Measurements from ENCODE around the gene POLR3E.
A peak's percentile ranks its signal among the peaks of the same experiment; 100 is the strongest.
"Not testable (repeated sequence)": the region's sequence is repeated elsewhere in the genome, so short reads cannot be mapped to it uniquely, and the experiment has no call there.

The POLR3E gene

GRCh38 chr16:22291020-22291419 is 6.2 kb upstream of the POLR3E start:
- FAIRE-seq (no peak), DNase-seq (ENCODE audit: insufficient read length, low spot score) (no peak)

GRCh38 chr16:22291860-22292318 is 5.3 kb upstream of the POLR3E start:
- DNase-seq (ENCODE audit: insufficient read length, low spot score), result no peak
- FAIRE-seq, result no peak

GRCh38 chr16:22292320-22292719 is 4.9 kb upstream of the POLR3E start:
- no peak for FAIRE-seq
- no peak for DNase-seq (ENCODE audit: insufficient read length, low spot score)

GRCh38 chr16:22293137-22294106 is 3.8 kb upstream of the POLR3E start:
- DNase-seq (ENCODE audit: insufficient read length, low spot score) (no peak), FAIRE-seq (no peak)

GRCh38 chr16:22296225-22297113 is 740 bp upstream of the POLR3E start:
- DNase-seq (ENCODE audit: insufficient read length, low spot score), result no peak
- FAIRE-seq, result peak; percentile 77

GRCh38 chr16:22297871-22298733 is 893 bp downstream of the POLR3E start:
- DNase-seq (ENCODE audit: insufficient read length, low spot score) (peak; percentile 57), FAIRE-seq (peak; percentile 68)

GRCh38 chr16:22299036-22299435 is 1.8 kb downstream of the POLR3E start:
- FAIRE-seq (no peak), DNase-seq (ENCODE audit: insufficient read length, low spot score) (no peak)

- peak; percentile 30 for DNase-seq (ENCODE audit: insufficient read length, low spot score)
- no peak for FAIRE-seq
Measured at GRCh38 chr16:22300427-22301071, 3.3 kb downstream of the POLR3E start.

GRCh38 chr16:22301423-22301822 is 4.2 kb downstream of the POLR3E start:
- FAIRE-seq; DNase-seq (ENCODE audit: insufficient read length, low spot score): not testable (repeated sequence)

- no peak for DNase-seq (ENCODE audit: insufficient read length, low spot score)
- FAIRE-seq, result no peak
Measured at GRCh38 chr16:22302776-22303363, 5.7 kb downstream of the POLR3E start.

GRCh38 chr16:22304411-22304810 is 7.2 kb downstream of the POLR3E start:
- no peak for FAIRE-seq
- DNase-seq (ENCODE audit: insufficient read length, low spot score), result no peak

GRCh38 chr16:22306788-22307187 is 9.6 kb downstream of the POLR3E start:
- DNase-seq (ENCODE audit: insufficient read length, low spot score), result no peak
- FAIRE-seq, result no peak

GRCh38 chr16:22307838-22308237 is 10.6 kb downstream of the POLR3E start:
- no peak for FAIRE-seq
- no peak for DNase-seq (ENCODE audit: insufficient read length, low spot score)

GRCh38 chr16:22308824-22309520 is 11.8 kb downstream of the POLR3E start:
- DNase-seq (ENCODE audit: insufficient read length, low spot score), result no peak
- FAIRE-seq, result no peak

- no peak for FAIRE-seq
- DNase-seq (ENCODE audit: insufficient read length, low spot score), result no peak
Measured at GRCh38 chr16:22311520-22311919, 14.3 kb downstream of the POLR3E start.

GRCh38 chr16:22312897-22313781 is 15.9 kb downstream of the POLR3E start:
- DNase-seq (ENCODE audit: insufficient read length, low spot score) (no peak), FAIRE-seq (no peak)

GRCh38 chr16:22313876-22314470 is 16.8 kb downstream of the POLR3E start:
- FAIRE-seq, result no peak

More at GRCh38 chr16:22313876-22314470, 16.8 kb downstream of the POLR3E start:
- no peak for DNase-seq (ENCODE audit: insufficient read length, low spot score)
